GM10847 (cell line): ENCODE results near the gene CFHR5.
"Not testable (repeated sequence)": the region's sequence is repeated elsewhere in the genome, so short reads cannot be mapped to it uniquely, and the experiment has no call there.

Experiments used
- POLR2A ChIP-seq: IDR thresholded peaks from 2 replicates; pipeline ENCODE4 v1.6.1; 2011; ENCODE audit not compliant: insufficient read length; ENCODE audit errors: extremely low read depth

Gene CFHR5

GRCh38 chr1:196977278-196977677 is at the start of gene CFHR5:
TSS of gene CFHR5 (plus strand) at chr1:196977556. CDS start at chr1:196977665, 109 bp downstream.
- no peak for TF ChIP-seq POLR2A

- TF ChIP-seq POLR2A: no peak
These were observed 43.7 kb upstream of the CFHR5 start for GRCh38 chr1:196933531-196934189.

GRCh38 chr1:196943568-196943967 is 33.8 kb upstream of the CFHR5 start, which contains the start of gene CFHR2:
TSS of gene CFHR2 (plus strand) at chr1:196943738. CDS start at chr1:196943881, 143 bp downstream.
- TF ChIP-seq POLR2A: not testable (repeated sequence)

GRCh38 chr1:196951711-196952394 is 25.5 kb upstream of the CFHR5 start:
- TF ChIP-seq POLR2A: no peak

- TF ChIP-seq POLR2A: no peak
These were observed 22.6 kb upstream of the CFHR5 start for GRCh38 chr1:196954778-196955177.

- TF ChIP-seq POLR2A: no peak
These were observed 21.4 kb upstream of the CFHR5 start for GRCh38 chr1:196955926-196956325.

- TF ChIP-seq POLR2A: no peak
These were observed 16.5 kb upstream of the CFHR5 start for GRCh38 chr1:196960854-196961253.

- TF ChIP-seq POLR2A: no peak
These were observed 7.2 kb upstream of the CFHR5 start for GRCh38 chr1:196970182-196970581.

- TF ChIP-seq POLR2A: no peak
These were observed 1.1 kb upstream of the CFHR5 start for GRCh38 chr1:196976278-196976677.

- TF ChIP-seq POLR2A: no peak
These were observed 3.5 kb downstream of the CFHR5 start for GRCh38 chr1:196980859-196981258.

GRCh38 chr1:196993916-196994315 is 16.6 kb downstream of the CFHR5 start:
- no peak for TF ChIP-seq POLR2A

- no peak for TF ChIP-seq POLR2A
These were observed 20.1 kb downstream of the CFHR5 start for GRCh38 chr1:196997423-196997822.

- no peak for TF ChIP-seq POLR2A
These were observed 24.5 kb downstream of the CFHR5 start for GRCh38 chr1:197001828-197002227.

GRCh38 chr1:197003132-197003531 is 25.8 kb downstream of the CFHR5 start:
- no peak for TF ChIP-seq POLR2A

- TF ChIP-seq POLR2A: no peak
These were observed 31.5 kb downstream of the CFHR5 start for GRCh38 chr1:197008861-197009260.

- TF ChIP-seq POLR2A: no peak
These were observed 34.3 kb downstream of the CFHR5 start for GRCh38 chr1:197011614-197012013.
